Subcutaneous adipose tissue (tissue), 4 donors: ENCODE measurements around the gene RNF144A. TPM values are rescaled to one million over a fixed set of nuclear protein-coding genes. Genes with fewer than 3 reads are reported as not detected.

Experiments used
- CTCF ChIP-seq: fragments of 450-650 bp; IDR thresholded peaks from one replicate; pipeline ENCODE4 v1.5.1; 2016; ENCODE audit warnings: low read depth, mild to moderate bottlenecking, control low read depth, antibody characterized with exemption, moderate library complexity
- total RNA-seq, 4 donors: library from RNA; depleted of rRNA; stranded (reverse); fragments of >200 nt; gene quantifications; one replicate each; pipeline ENCODE4 v1.1.0, GENCODE V29; 2016

The RNF144A gene
- total RNA-seq, 4 donors from 2014 or later: 12.2 to 45.8 (median 32.6) TPM

DNA sequence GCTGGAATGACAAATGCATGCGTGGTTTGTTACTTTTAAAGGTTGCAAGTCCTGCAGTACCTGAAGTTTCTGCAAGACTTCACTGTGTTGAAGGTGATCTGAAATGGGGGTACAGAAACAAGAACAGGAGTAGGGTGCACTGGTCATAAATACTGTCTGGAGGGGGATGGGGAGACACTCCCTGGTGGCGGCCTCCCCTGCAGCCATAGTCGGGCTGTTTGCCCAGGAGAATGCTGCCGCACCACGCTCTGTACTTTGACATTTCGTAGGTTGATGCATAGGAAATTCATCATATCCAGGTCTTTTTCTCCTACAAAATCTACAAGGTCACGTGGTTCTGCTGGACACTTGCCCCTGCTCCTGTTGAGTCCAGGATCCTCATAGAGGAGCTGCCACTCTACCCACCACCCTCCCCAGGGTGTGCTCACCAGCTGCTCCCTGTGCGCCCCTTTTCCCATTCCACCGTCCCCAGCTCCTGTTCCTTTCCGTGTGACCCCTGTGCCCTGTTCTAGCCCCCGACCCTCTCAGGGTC lies 103.8 kb downstream of the RNF144A start:
- no peak for TF ChIP-seq CTCF

- no peak for TF ChIP-seq CTCF
Measured at GRCh38 chr2:7022492-7023385, 105.5 kb downstream of the RNF144A start.

DNA sequence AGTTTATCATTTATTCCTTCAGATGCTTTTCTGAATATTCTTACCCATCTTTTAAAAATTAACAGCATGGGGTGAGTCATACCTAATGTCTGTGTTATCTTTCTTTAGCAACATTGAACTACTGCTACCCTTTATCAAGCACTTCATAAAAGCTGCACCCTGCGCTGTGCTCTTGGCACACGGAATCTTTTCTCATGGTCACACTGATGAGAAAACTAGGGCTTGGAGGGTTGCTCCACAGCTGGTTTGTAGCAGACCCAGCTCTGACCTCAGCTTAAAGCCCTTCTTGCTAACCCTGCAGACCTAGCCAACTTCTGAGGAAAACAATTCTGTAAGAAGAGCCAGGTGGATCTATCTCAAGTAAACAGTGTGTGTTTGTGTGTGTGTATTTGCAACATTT lies 106.3 kb downstream of the RNF144A start:
- no peak for TF ChIP-seq CTCF

DNA sequence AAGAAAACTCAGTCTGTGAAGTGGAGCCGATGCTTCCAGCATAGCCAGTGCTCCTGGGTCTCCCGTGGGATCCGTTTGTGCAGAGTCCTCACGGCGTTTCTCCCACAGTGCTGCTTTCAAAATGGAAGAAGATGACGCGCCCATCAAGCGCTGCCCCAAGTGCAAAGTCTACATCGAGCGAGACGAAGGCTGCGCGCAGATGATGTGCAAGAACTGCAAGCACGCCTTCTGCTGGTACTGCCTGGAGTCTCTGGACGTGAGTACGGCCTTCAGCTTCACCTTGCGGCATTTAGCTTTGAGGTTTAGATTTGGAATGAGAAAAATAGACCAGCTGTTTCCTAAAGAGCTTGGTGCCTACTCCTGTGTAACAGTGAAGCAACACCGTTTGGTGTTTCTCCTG lies 107.0 kb downstream of the RNF144A start:
- no peak for TF ChIP-seq CTCF

- TF ChIP-seq CTCF: no peak
Measured at GRCh38 chr2:7025082-7025481, 107.9 kb downstream of the RNF144A start.

GRCh38 chr2:7026742-7027141 lies 109.5 kb downstream of the RNF144A start:
- TF ChIP-seq CTCF: no peak

DNA sequence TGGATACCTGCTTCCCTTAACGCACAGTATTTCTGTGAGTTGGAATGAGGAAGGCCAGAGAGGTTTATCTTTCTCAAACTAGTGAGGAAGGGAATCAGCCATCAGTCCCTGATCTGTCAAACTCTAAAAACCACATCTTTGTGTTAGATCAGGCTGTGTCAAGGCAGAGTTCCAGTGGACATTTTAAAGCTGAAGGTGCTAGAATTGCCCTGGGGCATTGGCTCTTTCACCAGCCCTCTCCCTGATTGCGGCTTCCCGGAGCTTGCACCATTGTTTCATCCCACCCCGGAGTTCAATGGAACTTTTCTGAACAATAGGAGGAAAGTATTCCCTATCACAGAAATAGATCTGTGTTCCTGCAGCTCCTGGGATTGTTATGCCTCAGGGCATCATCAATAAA lies 110.2 kb downstream of the RNF144A start:
- TF ChIP-seq CTCF: no peak
